ENCODE measurements around the gene RFXAP.
"Not testable (repeated sequence)": the region's sequence is repeated elsewhere in the genome, so short reads cannot be mapped to it uniquely, and the experiment has no call there.

RFXAP gene

GRCh38 chr13:36818804-36819738 lies at the start of gene RFXAP:
Gene RFXAP, plus strand, starts transcription at chr13:36819222. Its CDS starts 136 bp downstream, at chr13:36819358.
- peak; percentile 86 to 88 for DNase-seq (ENCODE audit: low read depth in 2 of 2)

DNA sequence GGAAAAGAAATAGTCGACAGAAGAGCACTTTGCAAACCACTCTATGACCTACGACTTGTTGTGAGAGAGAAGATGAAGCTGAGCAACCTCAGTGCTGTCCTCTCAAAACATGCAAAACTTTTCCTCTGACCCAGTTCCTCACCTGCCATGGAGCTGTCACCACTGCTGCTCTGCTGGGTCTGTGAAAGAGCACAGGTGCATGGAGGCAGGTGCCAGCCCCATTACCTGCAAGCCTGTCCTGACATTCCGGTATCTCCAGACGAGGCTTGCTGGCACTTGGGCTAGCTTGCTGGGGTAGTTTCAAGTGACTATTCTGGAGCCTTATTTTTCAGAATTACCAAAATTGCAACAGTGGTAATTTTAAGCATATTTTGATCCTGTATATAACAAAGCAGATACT lies 49.5 kb upstream of the RFXAP start:
- DNase-seq (ENCODE audit: low read depth in 2 of 2): no peak

DNA sequence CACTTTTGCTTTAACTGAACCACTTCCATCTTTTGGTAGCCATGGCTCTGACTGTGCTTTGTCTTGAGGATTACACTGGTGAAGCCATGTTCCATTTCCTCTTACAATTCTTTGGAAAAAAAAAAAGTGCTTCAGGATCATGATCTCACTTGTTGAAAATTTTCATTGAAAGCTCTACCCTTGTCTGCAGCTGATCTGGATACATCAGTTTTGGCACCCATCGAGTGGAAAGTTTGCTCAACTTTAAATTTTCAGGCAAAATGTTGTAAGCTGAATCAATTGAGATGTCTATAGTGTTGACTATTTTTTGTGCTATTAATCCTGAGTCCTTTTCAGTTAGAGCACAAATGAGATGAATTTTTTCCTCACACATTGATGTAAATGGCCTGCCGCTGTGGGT lies 48.3 kb upstream of the RFXAP start:
- no peak for DNase-seq (ENCODE audit: low read depth in 2 of 2)

DNA sequence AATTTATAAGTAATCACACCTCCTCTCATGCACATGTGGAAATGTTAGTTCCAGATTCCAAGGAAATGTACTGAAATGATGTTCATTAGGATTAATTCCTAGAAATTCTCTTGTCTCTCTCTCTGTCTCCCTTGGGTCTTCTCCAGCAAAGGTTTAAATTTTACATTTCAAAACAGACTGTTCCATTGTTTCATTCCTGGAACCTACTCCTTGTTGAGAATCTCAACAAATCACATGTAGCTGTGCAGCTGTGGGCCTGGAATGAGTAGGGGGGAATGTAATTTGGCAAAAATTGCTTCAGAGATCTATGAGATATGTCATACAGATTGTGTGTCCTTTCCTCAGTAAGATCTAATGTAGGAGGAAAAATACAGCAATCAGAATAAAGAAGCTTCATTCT lies 46.2 kb upstream of the RFXAP start:
- DNase-seq (ENCODE audit: low read depth in 2 of 2): no peak

- DNase-seq (ENCODE audit: low read depth in 2 of 2): no peak
Measured at GRCh38 chr13:36774931-36775330, 44.1 kb upstream of the RFXAP start.

DNA sequence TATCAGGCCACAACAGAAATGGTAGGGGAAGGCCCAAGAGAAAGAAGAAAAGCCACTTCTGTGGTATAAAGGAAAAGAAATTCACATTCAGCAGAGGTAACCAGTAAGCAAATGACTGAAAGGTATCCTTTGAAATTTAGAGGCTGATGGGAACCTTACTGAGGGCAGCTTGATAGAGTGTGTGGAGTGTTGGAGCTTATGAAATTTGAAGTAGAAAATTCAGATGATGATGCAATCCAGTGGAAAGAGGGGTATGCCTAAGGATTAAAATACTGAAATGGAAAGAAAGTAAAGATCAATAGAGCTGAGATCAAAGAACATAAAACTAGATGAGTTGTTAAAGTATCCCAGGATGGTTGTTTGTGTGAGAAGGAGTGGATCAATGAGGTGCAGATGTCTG lies 42.8 kb upstream of the RFXAP start:
- DNase-seq (ENCODE audit: low read depth in 2 of 2): no peak

- DNase-seq (ENCODE audit: low read depth in 2 of 2): no peak
Measured at GRCh38 chr13:36778083-36778671, 40.8 kb upstream of the RFXAP start.

GRCh38 chr13:36783890-36784289 lies 35.1 kb upstream of the RFXAP start:
- DNase-seq (ENCODE audit: low read depth in 2 of 2): no peak

- not testable (repeated sequence) for DNase-seq (ENCODE audit: low read depth in 2 of 2)
Measured at GRCh38 chr13:36786175-36786574, 32.8 kb upstream of the RFXAP start.

GRCh38 chr13:36787181-36787580 lies 31.8 kb upstream of the RFXAP start:
- DNase-seq (ENCODE audit: low read depth in 2 of 2): no peak

- DNase-seq (ENCODE audit: low read depth in 2 of 2): no peak
Measured at GRCh38 chr13:36788276-36788675, 30.7 kb upstream of the RFXAP start.

DNA sequence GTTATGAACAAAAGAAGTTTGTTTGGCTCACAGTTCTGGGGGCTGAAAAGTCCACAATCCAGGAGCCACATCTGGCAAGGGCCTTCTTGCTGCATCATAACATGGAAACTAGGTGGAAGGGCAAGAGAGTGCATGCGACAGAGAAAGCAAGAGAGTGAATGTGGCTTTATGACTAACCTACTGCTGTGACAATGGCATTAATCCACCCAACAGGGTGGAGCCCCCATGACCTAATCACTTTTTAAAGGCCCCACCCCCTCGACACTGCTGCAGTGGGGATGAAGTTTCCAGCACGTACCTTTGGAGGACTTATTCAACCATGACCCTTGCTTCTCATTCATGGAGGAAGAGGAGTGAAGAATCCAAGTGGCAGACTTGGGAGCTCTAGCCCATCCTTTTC lies 30.0 kb upstream of the RFXAP start:
- no peak for DNase-seq (ENCODE audit: low read depth in 2 of 2)

GRCh38 chr13:36789730-36790129 lies 29.3 kb upstream of the RFXAP start:
- no peak for DNase-seq (ENCODE audit: low read depth in 2 of 2)

GRCh38 chr13:36794706-36795105 lies 24.3 kb upstream of the RFXAP start:
- DNase-seq (ENCODE audit: low read depth in 2 of 2): no peak

- no peak for DNase-seq (ENCODE audit: low read depth in 2 of 2)
Measured at GRCh38 chr13:36795463-36795862, 23.6 kb upstream of the RFXAP start.

- DNase-seq (ENCODE audit: low read depth in 2 of 2): no peak
Measured at GRCh38 chr13:36796052-36796451, 23.0 kb upstream of the RFXAP start.

DNA sequence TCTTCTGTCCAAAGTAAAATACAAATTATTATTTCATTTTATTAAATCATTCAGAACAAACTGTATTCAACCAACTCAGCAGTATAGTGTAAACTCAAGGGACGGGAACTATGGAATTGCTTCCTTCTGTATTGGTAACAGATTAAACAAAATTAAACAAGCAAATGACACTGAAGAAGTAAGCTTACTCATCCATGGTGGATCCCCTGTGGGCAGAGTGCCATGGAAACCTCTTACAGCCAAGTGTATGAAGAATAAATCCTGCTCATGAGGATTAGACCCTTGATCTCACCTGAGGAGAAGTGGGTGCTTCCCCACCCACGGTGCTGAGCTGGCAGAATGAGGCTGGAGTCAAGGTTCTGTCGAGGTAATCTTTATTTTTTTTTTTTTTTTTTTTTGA lies 18.0 kb upstream of the RFXAP start:
- DNase-seq (ENCODE audit: low read depth in 2 of 2): no peak

DNA sequence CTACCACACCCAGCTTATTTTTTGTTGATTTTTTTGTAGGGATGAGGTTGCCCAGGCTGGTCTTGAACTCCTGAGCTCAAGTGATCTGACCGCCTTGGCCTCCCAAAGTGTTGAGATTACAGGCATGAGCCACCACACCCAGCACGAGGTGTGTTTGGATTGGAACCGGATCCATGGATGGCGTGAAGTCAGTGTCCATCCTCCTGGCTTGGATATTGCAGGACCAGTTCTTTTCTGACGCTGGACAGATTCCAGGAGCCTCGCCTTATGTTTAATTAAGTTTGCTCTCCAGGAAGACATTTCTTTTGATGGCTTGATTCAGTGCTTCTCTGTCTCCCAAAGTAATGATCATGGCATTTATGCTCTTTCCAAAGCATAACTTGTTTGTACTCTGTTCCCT lies 14.4 kb upstream of the RFXAP start:
- no peak for DNase-seq (ENCODE audit: low read depth in 2 of 2)

DNA sequence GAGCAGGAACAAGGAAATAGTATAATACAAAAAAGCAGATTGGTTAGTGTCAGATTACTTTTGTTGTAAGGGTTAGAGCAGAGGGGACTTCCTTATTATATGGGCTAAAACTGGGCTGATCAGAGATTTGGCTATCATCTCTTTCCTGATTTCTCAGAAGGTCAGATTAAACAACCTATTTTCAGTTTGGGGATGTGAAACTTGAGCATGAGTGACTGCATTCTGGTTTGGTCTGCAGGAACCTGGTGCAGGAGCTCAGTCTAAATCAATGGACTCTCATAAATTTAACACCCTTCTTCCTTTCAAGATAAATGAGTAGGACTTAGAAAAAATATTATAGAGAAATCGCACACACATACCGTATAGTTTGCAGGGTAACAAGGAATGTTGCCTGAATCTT lies 12.9 kb upstream of the RFXAP start:
- no peak for DNase-seq (ENCODE audit: low read depth in 2 of 2)

GRCh38 chr13:36807616-36808015 lies 11.4 kb upstream of the RFXAP start:
- DNase-seq (ENCODE audit: low read depth in 2 of 2): no peak

- no peak for DNase-seq (ENCODE audit: low read depth in 2 of 2)
Measured at GRCh38 chr13:36813225-36813624, 5.8 kb upstream of the RFXAP start.

DNA sequence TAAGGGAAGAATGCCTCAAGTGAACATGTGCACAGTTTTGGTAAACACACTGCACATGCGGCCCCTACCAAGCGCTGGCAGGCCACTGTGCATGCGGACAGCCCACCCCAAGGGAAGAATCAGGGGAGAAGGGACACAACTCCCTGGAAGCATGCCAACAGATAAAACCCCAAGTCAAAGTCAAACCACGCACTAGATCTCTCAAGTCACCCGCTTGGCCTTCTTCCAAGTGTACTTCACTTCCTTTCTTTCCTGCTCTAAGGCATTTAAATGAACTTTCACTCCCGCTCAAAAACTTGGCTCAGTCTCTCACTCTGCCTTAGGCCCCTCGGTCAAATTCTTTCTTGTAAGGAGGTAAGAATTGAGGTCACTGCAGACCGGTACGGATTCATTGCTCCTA lies 4.6 kb upstream of the RFXAP start:
- no peak for DNase-seq (ENCODE audit: low read depth in 2 of 2)

DNA sequence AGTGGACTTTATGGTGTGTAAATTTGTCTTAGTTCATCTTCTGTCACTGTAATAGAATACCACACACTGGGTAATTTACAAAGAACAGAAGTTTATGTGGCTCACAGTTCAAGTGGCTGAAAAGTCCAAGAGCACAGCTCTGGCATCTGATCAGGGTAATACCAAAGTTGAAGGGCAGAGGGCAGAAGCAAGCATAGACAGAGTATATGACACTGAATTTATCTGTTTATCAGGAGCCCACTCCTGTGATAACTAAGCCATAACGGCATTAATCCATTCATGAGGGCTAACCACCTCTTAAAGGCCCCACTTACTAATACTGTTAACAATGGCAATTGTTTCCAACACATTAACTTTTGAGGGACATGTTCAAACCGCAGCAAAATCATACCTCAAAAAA lies 4.0 kb upstream of the RFXAP start:
- no peak for DNase-seq (ENCODE audit: low read depth in 2 of 2)
